MCF 10A (cell line): ENCODE data around the gene MYH15. TPM values are rescaled to one million over a fixed set of nuclear protein-coding genes. Genes with fewer than 3 reads are reported as not detected.

Source experiments
- BruUV-seq: library from RNA; stranded (reverse); fragments of 400-500 nt; replicated peaks from 2 replicates; lab custom pipeline; 2021; lab: Mats Ljungman, UMichigan
- CTCF ChIA-PET: fragments of 300-600 bp; sonication (Branson Sonifier 250); formaldehyde crosslinking; extraction: SDS; loops from one replicate; lab custom pipeline; 2021; ENCODE audit warnings: antibody characterized with exemption, inconsistent platforms; lab: Yijun Ruan, JAX
- POLR2A ChIA-PET: fragments of 300-600, 350-650 bp; sonication (Branson Sonifier 250); formaldehyde crosslinking; extraction: SDS; loops from one replicate; lab custom pipeline; 2020; ENCODE audit warnings: antibody characterized with exemption, inconsistent platforms; lab: Yijun Ruan, JAX
- DNase-seq: peaks from one replicate; pipeline ENCODE4 v3.0.0-alpha.2; 2018; ENCODE audit not compliant: unreplicated experiment
- H3K27ac Mint-ChIP-seq: one replicate; pipeline ENCODE4 v1.8.0; 2022; ENCODE audit warnings: mild to moderate bottlenecking, low read depth, mixed read lengths; ENCODE audit not compliant: unreplicated experiment
- H3K27me3 Mint-ChIP-seq: one replicate; pipeline ENCODE4 v1.8.0; 2022; ENCODE audit warnings: mixed read lengths; ENCODE audit not compliant: insufficient read depth, unreplicated experiment
- H3K36me3 Mint-ChIP-seq: one replicate; pipeline ENCODE4 v1.8.0; 2022; ENCODE audit warnings: mild to moderate bottlenecking, moderate library complexity, mixed read lengths; ENCODE audit not compliant: insufficient read depth, unreplicated experiment
- H3K4me1 Mint-ChIP-seq: one replicate; pipeline ENCODE4 v1.8.0; 2022; ENCODE audit warnings: mixed read lengths; ENCODE audit not compliant: insufficient read depth, unreplicated experiment
- H3K4me3 Mint-ChIP-seq: one replicate; pipeline ENCODE4 v1.8.0; 2022; ENCODE audit warnings: mild to moderate bottlenecking, moderate library complexity, mixed read lengths; ENCODE audit not compliant: unreplicated experiment
- H3K9me3 Mint-ChIP-seq: one replicate; pipeline ENCODE4 v1.8.0; 2022; ENCODE audit warnings: mixed read lengths; ENCODE audit not compliant: unreplicated experiment
- intact Hi-C: fragments of 100-400 bp; cut with micrococcal nuclease; formaldehyde crosslinking; loops from 2 replicates; pipeline ENCODE4 v1.14.1; 2022
- total RNA-seq: library from RNA; stranded (reverse); gene quantifications from 2 replicates; pipeline ENCODE4 v1.2.3, GENCODE V29; 2022
- TF ChIP-seq, protein P1 (sequence below): fragments of 200-600 bp; IDR thresholded peaks from one replicate; pipeline ENCODE4 v1.8.0; 2022; ENCODE audit warnings: antibody characterized with exemption, mild to moderate bottlenecking; ENCODE audit not compliant: unreplicated experiment

MYH15 gene
- total RNA-seq, 1 experiment from 2014 or later, result 0.19 TPM

DNA sequence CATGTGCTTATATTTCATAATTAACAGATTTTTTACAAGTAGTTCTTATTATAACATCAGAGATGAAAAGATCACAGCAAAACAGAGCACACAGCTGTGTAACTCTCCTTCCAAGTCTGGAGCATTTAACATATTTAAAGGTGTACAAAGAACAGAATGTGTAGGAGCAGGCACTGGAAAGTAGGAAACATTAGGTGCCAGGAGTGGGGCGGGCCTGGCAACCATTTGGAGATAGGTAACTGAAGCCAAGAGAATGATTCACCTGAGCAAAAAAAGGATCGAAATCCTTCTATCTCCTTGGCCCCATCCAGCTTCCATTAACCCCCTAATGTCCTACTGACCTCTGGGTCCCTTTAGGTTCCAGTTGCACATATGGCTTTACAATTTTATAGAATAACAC lies 2.3 kb upstream of the MYH15 start:
- TF ChIP-seq, protein P1, sequence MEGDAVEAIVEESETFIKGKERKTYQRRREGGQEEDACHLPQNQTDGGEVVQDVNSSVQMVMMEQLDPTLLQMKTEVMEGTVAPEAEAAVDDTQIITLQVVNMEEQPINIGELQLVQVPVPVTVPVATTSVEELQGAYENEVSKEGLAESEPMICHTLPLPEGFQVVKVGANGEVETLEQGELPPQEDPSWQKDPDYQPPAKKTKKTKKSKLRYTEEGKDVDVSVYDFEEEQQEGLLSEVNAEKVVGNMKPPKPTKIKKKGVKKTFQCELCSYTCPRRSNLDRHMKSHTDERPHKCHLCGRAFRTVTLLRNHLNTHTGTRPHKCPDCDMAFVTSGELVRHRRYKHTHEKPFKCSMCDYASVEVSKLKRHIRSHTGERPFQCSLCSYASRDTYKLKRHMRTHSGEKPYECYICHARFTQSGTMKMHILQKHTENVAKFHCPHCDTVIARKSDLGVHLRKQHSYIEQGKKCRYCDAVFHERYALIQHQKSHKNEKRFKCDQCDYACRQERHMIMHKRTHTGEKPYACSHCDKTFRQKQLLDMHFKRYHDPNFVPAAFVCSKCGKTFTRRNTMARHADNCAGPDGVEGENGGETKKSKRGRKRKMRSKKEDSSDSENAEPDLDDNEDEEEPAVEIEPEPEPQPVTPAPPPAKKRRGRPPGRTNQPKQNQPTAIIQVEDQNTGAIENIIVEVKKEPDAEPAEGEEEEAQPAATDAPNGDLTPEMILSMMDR, result no peak
- ChIA-PET POLR2A (no interaction called here), CTCF (interaction anchor here (0.7 to 2.0 kb wide), 2 partner anchors 23 to 39 kb away, joined by 3 to 8 read pairs; no protein-coding TSS in a partner anchor)
- Mint-ChIP-seq H3K27me3 (no peaks in the 10 kb centered on the region), H3K4me1 (no peaks in the 10 kb centered on the region), H3K36me3 (no peaks in the 10 kb centered on the region), H3K4me3 (no peak overlapping the region), H3K9me3 (no peaks in the 10 kb centered on the region), H3K27ac (no peak overlapping the region)
- intact Hi-C loops, result no loop called here
- DNase-seq, result no peak
- no TSS peak for BruUV-seq

DNA sequence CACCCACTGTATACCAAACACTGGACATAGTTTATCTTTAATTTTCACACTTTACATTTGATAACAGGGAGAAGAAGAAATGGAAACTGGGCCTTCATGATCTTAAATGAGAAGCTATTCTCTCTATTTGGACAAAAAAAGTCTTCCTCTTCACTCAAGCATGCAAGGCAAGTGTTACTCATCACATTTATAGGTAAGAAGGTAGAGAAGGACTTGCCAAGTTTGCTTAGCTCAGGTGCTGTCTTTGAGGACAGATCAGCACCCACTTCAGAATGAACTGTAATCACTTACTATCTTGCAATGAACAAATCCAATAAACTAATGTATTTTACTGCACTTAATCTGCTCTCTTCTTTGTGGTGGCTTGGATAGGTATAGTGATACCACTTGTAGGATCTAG lies 1.1 kb upstream of the MYH15 start:
- ChIA-PET CTCF (interaction anchor here (0.9 to 2.0 kb wide), 2 partner anchors 17 to 22 kb away, joined by 6 to 8 read pairs; no protein-coding TSS in a partner anchor), POLR2A (no interaction called here)
- TF ChIP-seq, protein P1, result no peak
- no TSS peak for BruUV-seq
- H3K36me3 Mint-ChIP-seq, result no peaks in the 10 kb centered on the region
- H3K4me1 Mint-ChIP-seq, result no peaks in the 10 kb centered on the region
- intact Hi-C loops, result no loop called here
- no peaks in the 10 kb centered on the region for H3K27me3 Mint-ChIP-seq
- no peaks in the 10 kb centered on the region for H3K9me3 Mint-ChIP-seq
- H3K27ac Mint-ChIP-seq, result no peak overlapping the region
- H3K4me3 Mint-ChIP-seq, result no peak overlapping the region
- DNase-seq, result no peak

DNA sequence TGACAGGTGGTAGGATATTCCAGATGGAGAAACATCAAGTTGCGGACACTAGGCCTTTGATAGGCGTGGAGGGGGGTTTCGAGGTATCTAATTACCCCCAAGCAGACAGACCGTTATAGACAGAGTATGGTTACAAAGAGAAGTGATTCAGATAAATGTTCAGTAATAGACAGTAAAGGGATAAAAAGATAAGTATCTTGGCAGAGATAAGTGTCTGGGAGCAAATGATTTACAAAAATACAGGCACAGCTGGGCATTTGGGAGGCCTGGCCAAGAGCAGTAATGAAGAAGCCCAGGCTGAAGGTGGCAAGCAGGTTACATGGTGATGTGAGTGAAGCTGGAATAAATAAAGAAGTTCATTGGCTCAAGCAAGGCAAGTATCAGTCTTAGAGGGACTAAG lies 659 bp upstream of the MYH15 start:
- ChIA-PET POLR2A (no interaction called here), CTCF (interaction anchor here (0.6 to 2.0 kb wide), 3 partner anchors 16 to 51 kb away, joined by 4 to 8 read pairs (median 6); no protein-coding TSS in a partner anchor)
- H3K36me3 Mint-ChIP-seq, result no peaks in the 10 kb centered on the region
- no TSS peak for BruUV-seq
- TF ChIP-seq, protein P1, result no peak
- no peaks in the 10 kb centered on the region for H3K9me3 Mint-ChIP-seq
- intact Hi-C loops, result no loop called here
- no peaks in the 10 kb centered on the region for H3K4me1 Mint-ChIP-seq
- H3K4me3 Mint-ChIP-seq, result no peak overlapping the region
- H3K27ac Mint-ChIP-seq, result no peak overlapping the region
- H3K27me3 Mint-ChIP-seq, result no peaks in the 10 kb centered on the region
- DNase-seq, result no peak

- no TSS peak for BruUV-seq
- TF ChIP-seq, protein P1, result no peak
- CTCF ChIA-PET, result no interaction called here
- no peak overlapping the region for H3K27ac Mint-ChIP-seq
- intact Hi-C loops, result no loop called here
- H3K4me3 Mint-ChIP-seq, result no peak overlapping the region
- H3K4me1 Mint-ChIP-seq, result no peaks in the 10 kb centered on the region
- no peaks in the 10 kb centered on the region for H3K36me3 Mint-ChIP-seq
- H3K9me3 Mint-ChIP-seq, result no peaks in the 10 kb centered on the region
- POLR2A ChIA-PET, result no interaction called here
- DNase-seq, result no peak
- no peaks in the 10 kb centered on the region for H3K27me3 Mint-ChIP-seq
Measured at GRCh38 chr3:108509871-108510270, 525 bp downstream of the MYH15 start.
